Amygdala (tissue), 56 donors: ENCODE results near the gene CDK10.
"Not testable (repeated sequence)": the region's sequence is repeated elsewhere in the genome, so short reads cannot be mapped to it uniquely, and the experiment has no call there.

Experiments used
- DNase-seq, 56 donors: peaks; one replicate each; lab custom pipeline; 2025; lab: John Stamatoyannopoulos, UW

Gene CDK10

DNA sequence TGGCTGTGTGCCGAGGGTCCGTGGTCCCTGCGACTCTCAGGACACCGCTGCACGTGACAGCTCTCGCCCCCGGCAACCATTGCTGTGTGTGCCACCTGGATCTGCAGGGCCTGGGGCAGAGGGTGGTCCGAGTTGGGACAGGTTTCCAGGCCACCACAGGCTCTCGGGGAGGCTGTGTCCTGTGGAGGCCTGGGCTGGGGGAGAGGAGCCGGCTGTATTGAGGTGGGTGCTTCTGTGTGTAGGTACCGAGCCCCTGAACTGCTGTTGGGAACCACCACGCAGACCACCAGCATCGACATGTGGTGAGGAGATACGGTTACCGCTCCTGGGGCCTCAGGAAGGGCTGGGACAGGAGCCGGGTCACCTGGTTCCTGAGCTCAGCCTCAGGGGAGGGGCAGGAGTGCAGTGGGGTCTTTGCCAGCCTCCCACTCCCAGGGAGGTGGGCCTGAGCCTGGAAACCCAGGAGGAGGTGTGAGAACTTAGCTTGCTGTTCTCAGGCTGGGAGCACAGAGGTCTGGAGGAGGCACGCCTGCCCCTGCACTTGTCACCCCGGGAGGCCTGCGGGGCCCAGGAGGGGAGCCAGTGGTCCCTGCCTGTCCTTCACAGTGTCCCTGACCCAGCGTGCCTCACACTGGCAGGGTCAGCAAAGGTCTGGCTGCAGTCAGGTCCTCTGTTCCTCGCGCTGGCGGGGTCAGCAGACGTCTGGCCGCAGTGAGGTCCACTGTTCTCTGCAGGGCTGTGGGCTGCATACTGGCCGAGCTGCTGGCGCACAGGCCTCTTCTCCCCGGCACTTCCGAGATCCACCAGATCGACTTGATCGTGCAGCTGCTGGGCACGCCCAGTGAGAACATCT lies 7.7 kb downstream of the CDK10 start:
- no peak for DNase-seq

DNA sequence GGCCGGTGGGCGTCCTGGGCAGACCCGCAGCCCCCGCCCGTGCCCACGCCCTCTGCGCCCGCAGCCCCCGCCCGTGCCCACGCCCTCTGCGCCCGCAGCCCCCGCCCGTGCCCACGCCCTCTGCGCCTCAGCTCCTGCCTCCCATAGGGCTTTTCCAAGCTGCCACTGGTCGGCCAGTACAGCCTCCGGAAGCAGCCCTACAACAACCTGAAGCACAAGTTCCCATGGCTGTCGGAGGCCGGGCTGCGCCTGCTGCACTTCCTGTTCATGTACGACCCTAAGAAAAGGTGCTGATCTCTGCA lies 8.2 kb downstream of the CDK10 start:
- DNase-seq = not testable (repeated sequence)

DNA sequence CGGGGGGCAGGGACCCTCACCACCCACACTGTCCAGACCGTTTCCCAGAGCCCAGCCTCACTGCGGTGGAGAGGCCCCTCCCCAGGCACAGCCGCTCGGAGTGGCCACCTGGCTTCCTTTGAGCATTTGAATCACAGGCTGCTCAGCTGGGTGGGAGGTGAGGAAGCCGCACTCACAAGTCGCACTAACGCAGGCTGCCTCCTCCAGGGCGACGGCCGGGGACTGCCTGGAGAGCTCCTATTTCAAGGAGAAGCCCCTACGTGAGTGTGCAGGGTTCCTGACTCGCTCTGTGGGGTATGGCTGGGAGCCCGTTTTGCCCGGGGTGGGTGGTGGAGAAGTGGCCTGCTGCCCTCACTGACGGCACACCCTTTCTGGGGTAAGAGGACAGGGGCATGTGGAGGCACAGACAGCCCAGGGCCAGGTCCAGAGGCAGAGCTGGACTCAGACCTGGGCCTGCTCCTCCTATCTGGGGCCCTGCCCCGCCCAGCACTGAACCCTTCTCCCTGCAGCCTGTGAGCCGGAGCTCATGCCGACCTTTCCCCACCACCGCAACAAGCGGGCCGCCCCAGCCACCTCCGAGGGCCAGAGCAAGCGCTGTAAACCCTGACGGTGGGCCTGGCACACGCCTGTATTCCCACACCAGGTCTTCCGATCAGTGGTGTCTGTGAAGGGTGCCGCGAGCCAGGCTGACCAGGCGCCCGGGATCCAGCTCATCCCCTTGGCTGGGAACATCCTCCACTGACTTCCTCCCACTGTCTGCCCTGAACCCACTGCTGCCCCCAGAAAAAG lies 8.8 kb downstream of the CDK10 start:
- DNase-seq = peak in 1 of 56 donors; percentile 42

DNA sequence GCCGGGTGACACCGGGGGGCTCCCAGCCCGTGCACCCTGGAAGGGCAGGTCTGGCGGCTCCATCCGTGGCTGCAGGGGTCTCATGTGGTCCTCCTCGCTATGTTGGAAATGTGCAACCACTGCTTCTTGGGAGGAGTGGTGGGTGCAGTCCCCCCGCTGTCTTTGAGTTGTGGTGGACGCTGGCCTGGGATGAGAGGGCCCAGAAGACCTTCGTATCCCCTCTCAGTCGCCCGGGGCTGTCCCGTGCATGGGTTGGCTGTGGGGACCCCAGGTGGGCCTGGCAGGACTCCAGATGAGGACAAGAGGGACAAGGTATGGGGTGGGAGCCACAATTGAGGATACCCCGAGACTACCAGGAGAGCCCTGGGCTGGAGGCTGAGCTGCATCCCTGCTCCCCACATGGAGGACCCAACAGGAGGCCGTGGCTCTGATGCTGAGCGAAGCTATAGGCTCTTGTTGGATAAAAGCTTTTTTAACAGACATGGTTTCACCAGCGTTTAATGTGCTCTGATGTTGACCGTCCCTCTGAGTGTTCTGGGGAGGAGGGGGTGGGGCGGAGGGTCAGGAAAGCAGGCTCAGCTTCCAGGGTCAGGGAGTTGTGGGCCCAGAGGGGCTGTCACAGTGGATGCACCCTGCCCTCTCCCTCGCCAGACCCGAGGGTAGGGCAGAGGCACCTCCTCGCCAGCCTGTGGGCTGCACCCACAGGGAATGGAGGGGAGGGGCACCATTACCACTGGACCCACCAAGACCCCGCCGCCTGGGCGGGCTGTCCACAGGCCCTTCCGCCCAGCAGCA lies 9.6 kb downstream of the CDK10 start:
- no peak for DNase-seq

DNA sequence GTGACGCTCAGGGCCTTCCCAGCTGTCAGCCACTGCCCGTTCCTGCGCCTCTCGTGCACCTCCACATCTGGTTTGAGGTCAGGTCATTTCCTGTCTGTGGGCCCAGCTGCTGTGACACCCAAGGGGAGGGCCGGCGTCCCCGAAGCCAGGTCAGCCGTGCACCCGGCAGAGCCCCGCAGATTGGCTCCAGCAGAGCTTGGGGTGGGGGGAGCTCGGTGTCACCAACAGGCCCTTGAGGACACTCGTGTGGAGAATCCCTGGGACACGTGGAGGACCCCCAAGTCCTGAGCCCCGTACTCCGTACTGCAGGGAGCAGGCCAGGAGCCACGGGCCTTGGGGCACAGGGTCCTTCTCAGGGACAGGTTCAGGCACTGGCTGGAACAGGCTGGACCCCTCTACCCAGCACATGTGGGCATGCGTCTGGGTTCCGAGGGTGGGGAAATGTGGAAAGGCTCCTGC lies 10.2 kb downstream of the CDK10 start:
- no peak for DNase-seq

DNA sequence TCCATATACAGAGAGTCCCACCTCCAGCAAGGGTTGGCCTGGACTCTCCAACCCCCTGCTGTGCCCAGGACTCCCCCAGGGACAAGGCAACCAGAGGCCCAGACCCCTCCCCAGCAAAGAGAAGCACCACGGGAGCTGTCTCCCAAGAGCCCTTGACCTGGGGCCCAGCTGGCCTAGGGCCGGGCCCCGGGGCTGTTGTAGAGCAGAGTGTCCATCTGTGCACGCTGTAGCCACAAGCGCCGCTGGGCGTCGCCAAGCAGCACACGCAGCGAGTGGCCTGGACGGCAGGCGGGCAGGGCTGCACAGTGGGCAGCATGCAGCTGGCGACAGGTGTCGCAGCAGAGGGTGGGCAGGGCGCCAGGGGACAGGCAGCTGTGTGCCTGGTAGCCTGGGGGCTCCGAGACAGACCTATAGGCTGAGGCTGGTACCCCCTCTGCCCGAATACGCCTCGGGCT lies 10.7 kb downstream of the CDK10 start:
- peak in 1 of 56 donors; percentile 34 for DNase-seq

DNA sequence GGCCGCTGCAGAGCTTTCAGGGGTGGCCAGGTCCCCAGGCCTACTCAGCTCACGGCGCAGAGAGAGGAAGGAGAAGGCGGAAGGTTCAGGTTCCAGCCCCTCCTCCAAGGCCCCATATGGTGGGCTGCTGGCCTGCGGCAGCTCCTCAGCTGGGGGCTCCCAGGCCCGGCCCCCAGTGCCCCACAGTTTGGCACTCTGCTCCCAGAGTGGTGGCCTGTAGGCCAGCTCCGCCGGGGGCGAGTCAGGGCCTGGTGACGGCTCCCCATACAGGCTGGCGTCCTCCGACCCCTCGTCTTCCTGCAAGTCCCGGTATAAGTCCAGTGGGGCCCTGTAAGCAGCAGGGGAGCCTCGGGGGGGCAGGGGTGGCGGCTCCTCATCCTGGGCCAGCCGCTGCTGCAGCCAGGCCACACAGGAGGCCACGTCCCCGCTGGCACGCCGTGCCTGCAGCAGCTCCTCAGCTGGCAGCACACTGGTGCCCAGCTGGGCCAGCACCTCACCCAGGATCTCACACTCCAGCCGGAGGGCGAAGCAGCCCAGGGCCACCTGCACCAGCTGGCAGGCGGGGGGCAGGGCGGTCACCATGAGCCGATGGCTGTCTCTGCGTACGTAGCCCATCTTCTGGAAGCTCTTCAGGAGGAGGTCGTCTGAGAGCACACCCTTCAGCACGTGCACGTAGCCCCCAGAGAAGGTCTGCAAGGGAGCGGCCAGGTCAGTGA lies 11.3 kb downstream of the CDK10 start:
- DNase-seq = no peak

DNA sequence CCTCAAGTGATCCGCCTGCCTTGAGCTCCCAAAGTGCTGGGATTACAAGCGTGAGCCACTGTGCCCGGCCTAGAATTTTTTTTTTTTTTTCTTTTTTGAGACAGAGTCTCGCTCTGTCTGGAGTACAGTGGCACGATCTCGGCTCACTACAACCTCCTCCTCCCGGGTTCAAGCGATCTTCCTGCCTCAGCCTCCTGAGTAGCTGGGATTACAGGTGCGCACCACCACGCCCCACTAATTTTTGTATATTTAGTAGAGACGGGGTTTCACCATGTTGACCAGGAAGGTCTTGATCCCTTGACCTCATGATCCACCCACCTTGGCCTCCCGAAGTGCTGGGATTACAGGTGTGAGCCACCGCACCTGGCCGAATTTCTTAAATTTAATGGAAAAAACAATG lies 12.2 kb downstream of the CDK10 start:
- not testable (repeated sequence) for DNase-seq

DNA sequence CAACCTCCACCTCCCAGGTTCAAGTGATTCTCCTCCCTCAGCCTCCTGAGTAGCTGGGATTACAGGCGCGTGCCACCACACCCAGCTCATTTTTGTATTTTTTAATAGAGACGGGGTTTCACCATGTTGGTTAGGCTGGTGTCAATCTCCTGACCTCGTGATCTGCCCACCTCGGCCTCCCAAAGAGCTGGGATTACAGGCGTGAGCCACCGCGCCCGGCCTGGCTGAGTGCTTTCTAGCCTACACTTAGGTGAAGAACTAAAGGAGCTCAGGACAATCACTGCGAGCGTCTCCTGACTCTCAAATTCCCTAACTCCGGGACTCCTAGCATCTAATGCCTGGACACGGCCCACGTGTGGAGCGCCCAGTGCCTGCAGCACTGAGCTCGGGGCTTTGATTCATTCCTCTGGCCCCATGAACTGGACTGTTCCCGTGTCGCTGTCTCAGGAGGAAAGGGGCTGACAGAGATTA lies 13.2 kb downstream of the CDK10 start:
- DNase-seq = not testable (repeated sequence)

DNA sequence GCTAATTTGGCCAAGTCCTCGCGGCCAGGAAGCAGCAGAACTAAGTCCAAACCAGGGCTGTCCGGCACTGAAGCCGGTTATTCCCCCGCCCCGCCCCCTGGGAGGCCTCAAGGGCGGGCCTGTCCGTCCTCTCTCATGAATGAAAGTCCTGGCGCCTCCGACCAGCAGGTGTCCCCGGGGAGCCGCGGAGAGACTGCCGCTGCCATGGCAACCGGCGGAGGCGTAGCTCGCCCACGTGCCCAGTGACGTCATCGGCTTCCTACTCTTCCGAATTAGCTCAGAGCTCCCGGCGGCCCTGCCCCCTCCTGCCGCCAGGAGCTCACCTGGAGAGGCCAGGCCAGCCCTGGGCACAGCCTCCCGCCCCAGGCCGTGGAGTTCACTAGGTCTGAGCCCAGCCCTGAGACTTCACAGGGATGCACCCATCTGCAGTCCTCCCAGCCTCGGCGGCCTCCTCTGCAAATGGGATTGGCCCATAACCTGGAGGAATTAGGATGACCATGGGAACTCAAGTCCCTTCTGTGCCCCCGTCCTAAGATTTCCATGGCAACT lies 13.7 kb downstream of the CDK10 start:
- peak; percentile 61 to 99 (median 96) for DNase-seq

DNA sequence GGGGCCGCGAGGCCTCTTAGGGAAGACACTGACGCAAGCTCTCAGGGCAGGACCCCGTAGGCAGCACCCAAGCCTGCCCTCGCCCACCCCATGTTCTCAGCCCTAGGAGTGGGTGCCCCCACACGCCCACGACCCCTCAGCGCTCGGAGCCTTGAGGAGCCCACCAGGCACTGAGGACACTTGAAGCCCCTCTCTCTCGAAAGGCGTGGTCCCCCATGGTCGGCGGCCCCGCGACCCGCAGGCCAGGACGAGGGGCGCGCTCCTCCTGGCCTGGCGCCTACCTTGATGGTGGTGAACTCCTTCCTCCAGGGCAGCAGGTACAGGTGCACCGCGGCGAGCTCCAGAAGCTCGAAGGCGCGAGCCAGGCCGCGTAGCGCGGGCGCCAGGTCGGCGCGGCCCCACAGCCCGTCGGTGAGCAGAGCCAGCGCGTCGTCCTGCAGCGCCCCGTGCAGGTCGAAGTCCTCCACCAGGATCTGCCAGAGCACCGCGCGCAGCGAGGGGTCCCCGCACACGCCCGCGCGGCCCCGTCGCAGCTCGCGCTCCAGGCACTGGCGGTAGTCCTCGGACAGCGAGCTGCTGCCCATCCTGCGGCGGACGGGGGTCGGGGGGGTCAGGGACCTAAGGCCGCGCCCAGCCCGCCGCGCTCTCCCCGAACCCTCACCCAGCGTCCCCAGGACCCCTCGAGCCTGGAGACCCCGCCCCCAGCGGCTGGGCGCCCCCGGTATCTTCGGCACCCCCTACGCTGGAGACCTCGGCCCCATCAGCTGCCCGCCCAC lies 14.3 kb downstream of the CDK10 start:
- peak in 2 of 56 donors; percentile 21 to 73 for DNase-seq

DNA sequence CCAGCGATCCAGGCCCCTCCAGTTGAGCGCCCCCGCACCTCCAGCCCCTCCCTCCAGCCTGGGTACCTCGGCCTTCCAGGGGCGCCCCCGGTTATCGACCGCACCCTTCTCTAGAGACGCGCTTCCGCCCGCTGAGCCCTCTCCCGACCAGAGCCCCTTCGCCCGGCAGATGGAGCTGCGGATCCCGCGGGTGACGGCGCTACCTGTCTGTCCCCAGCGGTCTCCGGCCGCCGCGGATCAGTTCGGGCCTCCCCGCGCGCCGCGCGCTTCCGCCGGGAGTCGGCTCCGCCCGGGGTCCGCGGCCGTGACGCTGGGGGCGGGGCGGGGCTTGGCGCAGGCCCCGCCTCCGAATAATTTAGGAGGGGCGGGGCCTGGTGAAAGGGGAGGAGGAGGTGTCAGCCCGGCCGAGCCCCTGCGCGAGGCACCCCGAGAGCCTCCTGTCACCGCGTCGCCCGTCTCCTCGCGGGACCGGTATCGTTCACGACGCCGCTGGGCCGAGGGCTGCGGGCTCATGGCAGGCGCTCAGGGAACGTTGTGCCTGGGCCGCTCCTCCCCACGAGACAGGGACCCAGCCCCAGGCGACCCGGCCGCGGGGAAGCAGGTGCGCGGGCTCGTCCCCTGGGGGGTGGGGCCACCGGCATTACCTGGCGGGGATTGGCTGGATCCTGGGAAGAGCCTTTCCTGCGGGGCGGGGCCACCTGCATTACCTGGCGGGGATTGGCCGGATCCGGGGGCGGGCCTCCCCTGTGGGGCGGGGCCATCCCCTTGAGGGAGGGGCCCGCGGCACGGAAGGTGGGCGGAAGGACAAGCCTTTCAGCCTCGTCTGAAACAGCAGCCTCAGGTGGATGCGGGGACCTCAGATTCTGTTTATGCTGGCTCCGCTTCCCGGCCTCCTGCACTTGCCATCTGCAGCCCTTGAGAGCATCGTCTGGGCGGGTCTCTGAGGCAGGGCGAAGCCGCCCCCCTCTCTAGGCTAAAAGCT lies 15.2 kb downstream of the CDK10 start, which contains the start of gene SPATA2L:
SPATA2L (minus strand) TSS at position 281 of the 982 bp plus-strand sequence. CDS start 473 bp downstream, outside the sequence.
- peak in 55 of 56 donors; percentile 19 to 88 (median 74) for DNase-seq

DNA sequence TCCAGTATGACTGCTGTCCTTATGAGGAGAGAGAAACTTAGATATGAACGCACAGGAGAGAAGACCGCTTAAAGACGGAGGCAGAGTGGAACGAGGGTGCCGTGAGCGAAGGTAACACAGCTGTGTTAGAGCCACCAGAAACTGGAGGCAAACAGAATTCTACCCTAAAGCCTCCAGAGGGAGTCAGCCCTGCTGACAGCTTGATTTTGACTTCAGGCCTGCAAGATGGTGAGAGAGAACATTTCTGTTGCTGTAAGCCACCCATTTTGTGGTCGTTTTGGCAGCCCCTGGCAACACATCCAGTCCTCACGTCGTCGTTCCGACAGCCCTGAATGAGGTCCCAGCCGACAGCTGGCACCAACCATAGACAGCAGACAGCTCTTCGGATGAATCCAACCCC lies 17.8 kb downstream of the CDK10 start:
- no peak for DNase-seq

DNA sequence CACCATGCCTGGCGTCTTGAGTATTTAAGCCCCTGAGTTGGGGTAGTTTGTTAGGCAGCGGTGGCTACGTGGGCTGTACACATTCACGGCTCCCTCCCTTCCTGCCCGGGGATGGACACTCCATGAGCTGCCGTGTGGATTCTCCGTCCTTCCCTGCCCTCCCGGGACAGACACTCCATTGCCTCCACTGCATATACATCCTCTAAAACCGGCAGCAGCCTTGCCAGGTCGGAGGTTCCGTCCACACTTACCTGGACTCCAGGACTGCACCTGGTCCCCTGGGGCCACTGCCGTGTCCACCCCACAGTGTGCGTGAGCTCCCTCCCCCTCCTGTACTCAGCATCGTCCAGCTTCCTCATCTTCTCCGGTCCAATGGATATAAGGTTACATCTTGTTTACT lies 18.5 kb downstream of the CDK10 start:
- DNase-seq = no peak

DNA sequence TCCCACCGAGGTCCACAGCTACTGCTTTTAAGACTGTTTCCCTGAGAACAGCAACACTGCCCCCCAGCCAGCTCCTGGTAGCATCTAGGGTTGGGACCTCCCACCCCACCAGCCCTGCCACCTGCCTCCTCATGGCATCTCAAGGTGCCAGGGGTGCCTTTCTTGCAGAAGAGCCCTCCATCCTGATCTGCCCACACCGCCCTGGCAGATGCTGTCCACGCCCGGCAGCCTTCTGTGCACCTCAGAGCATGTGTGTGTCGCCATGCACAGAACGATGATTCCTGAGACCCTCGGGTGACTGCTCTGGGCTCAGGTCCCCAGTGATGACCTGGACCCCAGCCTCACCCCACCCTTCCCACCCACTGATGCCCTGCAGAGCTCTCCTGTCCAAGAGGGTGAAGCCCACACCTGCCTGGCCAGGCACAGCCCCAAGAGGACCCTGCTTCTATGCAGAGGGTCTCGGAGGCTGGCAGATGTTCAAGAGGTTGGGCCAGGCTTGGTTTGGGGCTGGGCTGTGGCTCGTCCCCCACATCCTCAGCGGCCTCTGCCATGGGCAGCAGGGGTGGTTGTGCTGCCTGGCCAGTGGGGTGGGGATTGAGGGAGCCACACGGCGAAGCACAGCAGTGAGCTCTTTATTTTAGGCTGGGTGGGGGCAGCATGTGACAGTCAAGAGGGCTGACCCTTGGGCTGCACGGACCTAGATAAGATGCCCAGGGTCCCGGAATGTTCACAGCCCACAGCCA lies 20.2 kb downstream of the CDK10 start:
- no peak for DNase-seq

DNA sequence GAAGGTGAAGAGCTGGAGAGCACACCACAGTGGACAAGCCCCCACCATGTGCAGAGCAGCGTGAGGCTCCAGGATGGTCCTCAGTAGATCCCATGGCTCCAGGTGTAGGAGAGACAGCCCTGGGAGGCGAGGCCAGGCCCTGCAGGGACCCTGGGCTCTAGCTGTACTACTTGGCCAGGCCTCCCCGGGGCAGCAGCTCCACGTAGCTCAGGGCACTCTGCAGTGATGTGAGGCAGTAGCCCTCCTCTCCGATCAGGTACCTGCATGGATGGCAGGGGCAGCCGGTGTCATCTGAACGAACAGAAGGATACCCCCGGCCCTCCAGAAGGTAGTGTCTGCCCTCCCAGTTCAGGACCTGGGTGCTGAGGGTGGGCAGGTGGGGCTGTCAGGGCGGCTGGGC lies 21.2 kb downstream of the CDK10 start:
- no peak for DNase-seq

DNA sequence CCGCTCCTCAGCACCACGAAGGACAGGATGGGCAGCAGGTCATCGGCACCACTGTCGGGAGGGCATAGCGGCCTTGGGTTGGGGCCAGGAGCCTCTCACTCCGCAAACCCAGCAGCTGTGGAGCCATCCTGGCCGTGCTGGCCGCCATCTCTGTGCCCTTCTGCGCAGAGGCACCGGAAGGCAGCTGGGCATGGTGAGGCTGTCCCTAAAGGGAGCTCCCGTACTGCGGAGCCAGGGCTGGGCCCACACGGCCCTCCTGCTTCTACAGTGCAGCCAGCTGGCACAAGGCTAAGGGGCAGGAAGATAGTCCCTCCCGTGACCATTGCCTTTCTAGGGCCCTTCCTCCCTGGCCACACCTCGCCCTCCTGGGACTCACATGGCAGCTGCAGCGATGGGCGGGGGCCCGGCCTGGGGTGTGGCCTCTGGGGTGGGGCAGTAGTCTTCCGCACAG lies 22.0 kb downstream of the CDK10 start:
- no peak for DNase-seq
